ENCODE measurements around the gene CRMP1.

The CRMP1 gene

GRCh38 chr4:5921101-5921980, 28.5 kb upstream of the CRMP1 start:
- no peak for DNase-seq

DNA sequence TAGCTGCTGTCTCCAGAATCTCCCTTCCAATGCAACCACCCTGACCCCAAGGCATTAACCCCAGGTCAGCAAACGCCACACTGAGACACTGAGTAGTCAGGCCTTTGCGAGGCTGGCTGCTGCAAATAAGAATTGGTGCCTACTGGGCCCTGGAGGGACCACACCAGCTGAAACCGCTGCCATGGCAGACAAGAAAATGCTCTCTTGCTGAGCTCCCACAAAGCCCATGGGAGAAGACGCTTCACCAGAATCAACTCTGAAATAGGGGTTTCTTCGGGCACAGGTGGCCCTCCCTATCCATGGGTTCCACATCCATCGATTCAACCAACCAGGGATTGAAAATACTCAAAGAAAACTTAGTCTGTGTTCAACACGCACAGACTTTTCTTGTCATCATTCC, 26.7 kb upstream of the CRMP1 start:
- no peak for DNase-seq

- DNase-seq = no peak
These were observed 26.2 kb upstream of the CRMP1 start for GRCh38 chr4:5919044-5919443.

DNA sequence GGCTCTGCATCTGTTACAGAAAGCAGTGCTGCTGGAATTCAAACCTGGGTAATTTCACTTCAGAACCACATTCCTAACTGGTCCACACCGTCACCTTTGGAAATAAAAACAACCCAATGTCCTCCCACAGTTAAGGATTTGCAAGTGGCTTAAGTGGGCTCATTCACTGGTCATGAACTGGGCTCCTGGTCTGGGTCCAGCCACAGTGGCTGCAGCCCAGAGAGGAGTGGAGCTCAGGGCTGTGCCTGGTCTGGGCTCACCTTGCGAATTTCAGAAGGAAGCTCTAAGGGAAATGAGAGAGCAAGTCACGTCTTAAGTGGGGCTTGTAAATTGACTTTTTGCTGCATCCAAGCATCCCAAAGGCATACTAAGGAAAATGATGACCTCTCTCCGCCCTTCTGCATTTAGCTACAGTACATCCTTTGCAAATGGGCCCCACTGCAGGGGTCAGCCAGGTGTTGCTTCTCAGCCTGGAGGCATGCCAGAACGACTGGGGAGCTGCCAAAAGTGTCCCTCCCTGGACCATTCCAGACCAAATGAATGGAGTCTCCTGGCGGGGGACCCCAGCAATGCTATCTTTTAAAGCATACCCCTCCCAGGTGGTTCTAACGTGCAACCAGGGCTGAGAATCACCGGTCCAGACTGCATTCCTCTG, 25.6 kb upstream of the CRMP1 start:
- no peak for DNase-seq

DNA sequence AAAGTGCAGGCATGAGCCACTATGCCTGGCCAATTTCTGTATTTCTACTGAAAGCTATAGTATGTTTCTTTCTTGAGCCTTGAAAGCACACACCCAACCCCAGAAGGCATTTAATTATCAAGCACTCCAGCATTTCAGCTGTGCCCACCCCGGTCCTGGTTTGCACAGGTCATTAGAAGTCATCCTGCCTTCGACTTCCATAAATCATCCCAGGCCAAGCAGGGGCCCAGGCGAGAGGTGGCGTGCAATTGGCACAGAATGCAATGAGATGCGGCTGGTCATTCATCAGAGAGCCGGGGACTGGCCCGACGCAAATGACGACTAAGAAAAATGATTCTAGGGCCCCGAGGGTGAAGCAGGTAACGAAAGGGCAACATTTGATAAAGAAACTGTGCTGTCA, 24.8 kb upstream of the CRMP1 start:
- DNase-seq = no peak

DNA sequence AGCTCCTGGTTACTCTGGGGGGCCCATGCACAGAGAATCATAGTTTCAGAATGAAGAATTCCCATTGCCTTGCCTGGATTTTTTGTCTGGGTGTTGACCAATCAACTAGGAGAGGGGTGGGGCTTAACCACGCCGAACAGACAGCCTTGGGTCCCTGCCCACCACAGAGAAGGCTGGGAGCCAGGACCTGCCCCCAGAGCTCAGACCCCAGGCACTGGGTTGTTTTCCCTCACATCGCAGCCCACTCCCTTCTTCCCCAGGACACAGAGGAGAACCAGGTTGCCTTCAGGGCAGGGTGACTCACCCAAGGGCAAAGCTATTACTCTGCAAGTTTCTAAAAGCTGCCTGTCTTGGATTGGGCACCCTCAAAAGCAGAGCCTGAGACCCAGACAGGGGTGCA, 23.3 kb upstream of the CRMP1 start:
- no peak for DNase-seq

DNA sequence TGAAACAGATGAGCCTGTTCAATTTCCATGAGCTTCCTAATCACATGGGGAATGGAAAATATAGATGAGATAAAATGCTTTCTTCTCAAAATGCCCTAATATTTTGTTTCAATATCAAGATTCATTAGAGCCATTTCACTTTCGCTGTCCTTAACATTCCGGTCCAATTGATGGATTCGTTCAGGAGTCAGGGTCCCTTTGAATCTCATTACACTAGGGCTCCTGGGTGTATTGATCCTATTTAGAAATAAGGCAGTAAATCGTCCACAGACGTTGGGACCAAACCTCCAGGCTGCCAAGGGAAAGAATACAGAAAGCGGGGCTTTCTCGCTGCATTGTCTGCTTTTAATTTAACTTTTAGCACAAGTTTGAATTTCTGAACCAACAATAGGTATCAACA, 20.6 kb upstream of the CRMP1 start:
- DNase-seq = no peak

GRCh38 chr4:5912614-5913019, 19.7 kb upstream of the CRMP1 start:
- DNase-seq = no peak

DNA sequence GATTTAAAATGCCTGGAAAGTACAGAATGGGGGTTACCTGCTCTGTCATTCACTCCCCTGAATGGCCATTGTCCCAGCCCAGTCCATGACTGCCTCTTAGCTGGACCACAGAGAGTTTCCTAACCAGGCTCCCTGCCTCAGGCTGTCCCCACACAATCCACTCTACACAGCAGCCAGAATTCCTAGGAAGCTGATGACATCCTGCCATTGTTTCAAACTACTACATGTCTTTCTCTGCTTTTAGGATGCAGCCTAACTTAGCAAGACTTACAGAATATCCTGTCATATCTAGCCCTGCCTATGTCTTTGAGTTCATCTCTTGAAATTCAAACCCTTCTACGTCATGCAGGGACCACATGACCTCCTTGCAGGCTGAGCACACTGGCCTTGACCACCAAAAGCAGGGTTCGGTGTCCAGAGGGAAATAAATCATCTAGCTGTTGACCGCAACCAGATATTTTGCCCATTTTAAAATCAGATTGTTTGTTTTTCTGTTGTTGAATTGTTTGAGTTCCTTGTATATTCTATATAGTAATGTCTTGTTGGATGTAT, 16.1 kb upstream of the CRMP1 start:
- DNase-seq = no peak

DNA sequence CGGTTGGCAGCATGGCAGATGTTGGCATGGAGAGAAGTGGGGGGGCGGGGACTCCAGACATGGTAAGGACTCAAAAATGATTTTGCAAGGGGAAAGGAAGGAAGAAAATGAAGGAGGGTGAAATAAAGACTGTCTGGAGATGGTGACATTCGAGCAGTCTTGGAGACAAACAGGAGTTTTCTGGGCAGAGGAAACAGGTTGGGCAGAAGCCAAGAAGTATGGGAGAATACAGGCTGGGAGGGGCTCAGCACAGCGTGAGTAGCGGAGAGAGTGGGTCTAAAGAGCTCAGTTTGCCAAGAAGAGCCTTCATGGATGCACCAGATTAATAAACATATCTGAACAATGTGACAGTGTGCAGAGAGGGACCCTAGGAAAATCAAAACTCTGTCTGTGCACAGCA, 13.3 kb upstream of the CRMP1 start:
- no peak for DNase-seq

DNA sequence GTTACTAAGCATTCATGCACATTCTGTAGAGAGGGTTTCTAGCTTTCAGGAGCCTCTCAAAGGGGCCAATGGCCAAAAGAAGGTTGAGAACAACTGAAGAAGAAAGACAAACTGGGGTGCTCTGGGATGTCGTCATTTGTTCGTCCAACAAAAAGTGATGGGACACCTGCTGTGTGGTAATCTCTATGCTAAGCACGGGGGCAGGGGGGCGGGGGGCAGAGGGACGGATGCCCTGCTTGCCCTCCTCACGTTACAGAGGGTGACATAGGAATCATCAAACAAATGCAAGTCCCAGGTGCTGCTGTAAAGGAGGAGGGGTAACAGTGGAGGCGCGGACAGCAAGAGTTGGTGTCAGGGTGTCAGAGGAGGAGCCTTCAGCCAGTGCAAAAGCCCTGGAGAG, 12.8 kb upstream of the CRMP1 start:
- DNase-seq = no peak

GRCh38 chr4:5900844-5901243, 8.0 kb upstream of the CRMP1 start:
- no peak for DNase-seq

DNA sequence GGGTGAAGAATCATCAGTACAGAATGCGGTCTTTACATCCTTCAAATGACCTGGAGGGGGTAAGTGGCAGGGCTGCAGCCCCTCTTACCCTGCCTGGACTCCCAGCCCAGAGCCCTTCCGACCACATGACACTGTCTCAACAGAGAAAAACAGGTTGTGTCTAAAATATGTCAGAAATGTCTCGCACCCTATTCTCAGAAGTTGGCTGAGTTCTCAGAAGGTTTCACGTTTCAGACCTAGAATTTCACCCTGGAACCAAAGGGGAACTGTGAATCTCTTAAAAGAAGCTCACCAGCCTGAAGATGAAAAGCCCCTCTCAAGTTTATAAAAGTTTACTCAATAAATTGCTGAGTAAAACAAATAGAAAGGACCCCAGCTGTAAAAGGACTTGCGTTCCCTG, 7.0 kb upstream of the CRMP1 start:
- no peak for DNase-seq

DNA sequence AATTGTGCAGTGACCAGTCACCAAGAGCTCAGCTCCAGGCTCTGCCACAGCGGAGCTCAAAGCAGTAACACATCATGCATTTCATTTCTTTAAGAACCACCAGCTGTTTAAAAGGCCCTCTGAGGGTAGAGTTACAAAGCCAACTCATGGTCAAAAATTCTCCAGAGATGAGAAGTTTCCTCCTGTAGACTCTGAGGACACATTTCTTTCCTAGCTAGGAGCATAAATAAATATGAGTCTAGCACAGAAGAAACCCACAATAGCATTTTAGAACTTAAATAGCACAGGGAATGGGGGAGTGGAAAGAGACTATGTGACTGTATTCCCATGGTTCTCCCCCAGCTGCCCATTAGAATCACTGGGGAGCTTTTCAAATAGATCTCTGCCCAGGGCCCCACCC, 6.5 kb upstream of the CRMP1 start:
- no peak for DNase-seq

GRCh38 chr4:5897674-5898073, 4.8 kb upstream of the CRMP1 start:
- no peak for DNase-seq

DNA sequence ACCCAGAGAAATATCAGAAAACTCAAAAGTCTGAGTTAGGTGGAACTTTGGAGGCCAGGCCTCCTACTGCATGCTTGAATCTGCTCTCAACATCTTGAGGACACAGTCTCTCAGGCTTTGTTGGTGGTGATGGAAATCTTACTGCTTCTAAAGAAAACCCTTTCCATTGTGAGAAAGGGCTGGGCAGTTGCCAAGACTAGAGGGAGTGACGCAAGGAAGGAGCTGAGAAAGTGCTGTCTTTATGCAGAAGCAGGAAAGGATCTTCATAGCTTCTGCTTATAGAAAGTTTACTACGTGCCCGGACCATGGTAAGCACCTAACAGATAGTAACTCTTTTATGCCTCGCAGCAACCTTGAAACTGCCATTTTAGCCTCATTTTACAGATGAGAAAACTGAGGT, 2.4 kb upstream of the CRMP1 start:
- no peak for DNase-seq

- DNase-seq = no peak
These were observed 1.4 kb upstream of the CRMP1 start for GRCh38 chr4:5894266-5894665.

- DNase-seq = no peak
These were observed 705 bp upstream of the CRMP1 start for GRCh38 chr4:5893591-5893990.

- peak; percentile 8 for DNase-seq
These were observed 423 bp downstream of the CRMP1 start for GRCh38 chr4:5892323-5893003.

DNA sequence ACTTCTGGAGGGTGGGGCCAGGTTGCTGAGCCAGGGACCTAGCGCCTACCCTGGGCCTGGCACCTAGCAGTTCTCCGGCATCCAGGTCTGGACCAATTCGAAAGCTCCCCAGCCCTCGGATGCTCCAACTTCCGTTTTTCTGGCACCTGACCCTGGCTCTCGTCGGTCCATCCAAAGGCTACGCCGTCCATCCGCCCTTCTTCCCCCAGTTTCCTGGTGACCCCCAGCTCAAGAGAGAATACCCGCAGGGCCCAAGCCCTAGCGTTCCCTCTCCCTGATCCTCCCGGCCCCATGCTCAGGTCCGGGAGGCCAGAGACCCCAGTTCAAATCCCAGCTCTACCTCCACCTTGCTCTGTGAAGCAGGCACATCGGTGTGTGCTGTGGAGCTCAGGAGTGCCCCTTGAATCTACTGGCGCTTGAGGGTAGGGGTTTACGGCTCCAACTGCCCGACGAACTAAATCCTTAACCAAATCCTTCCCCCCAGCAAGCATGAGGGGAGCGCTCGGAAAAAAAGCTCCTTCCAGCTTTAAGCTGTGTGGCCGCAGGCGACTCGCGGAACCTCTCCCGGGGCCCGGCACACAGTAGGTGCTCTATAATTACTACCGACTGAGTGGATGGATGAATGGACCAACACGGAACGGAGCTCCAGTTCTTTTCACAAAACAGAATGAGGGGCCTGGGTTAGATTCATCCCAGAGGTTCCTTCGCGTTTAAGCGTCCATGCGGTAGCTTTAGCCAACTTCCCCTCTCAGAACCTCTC, 1.1 kb downstream of the CRMP1 start:
- peak; percentile 15 for DNase-seq

DNA sequence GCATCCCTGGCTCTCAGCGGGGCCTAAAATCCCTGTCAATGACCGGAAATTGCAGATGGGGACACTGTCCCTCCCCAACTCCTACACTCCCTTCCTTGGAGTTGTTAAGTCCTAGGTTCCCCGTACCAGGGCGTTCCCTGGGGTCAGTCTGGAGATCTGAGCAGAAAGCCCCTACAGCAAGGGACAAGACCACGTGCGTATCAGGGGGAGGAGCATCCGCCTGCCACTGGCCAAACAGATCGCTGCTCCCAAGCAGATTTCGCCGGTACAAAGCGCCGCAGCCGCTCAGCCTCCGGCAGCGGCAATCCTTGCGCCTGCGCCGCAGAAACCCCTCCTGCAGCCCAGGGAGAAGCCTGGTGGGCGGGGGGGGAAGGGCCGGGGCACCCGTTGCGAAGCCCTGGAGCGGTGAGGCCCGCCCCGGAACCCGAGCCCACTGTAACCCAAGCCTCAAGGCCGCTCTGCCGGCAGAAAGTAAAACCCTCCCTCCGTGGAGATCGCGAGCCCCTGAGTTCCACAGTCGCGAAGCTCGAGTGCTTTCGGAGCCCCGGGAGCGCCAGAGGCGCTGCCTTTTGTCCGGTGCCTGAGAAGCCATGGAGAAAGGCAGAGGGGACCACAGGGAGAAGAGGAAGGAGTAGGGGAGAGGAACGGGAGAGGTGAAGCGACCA, 2.7 kb downstream of the CRMP1 start:
- DNase-seq = peak; percentile 56

Data from right kidney (tissue), 1 donor.